Esophagus squamous epithelium (tissue), 5 donors: ENCODE measurements around the gene SMIM41. TPM values are rescaled to one million over a fixed set of nuclear protein-coding genes. Genes with fewer than 3 reads are reported as not detected.

Experiments used
- DNase-seq: peaks from one replicate; lab custom pipeline; 2025; lab: John Stamatoyannopoulos, UW
- H3K27ac ChIP-seq, 4 donors: fragments of 200-600 bp; sonication (generic); one replicate each; pipeline ENCODE4 v1.5.1; 2016 to 2019; ENCODE audit warnings: mild to moderate bottlenecking in 1 of 4
- H3K27me3 ChIP-seq, 4 donors: fragments of 200-600 bp; sonication (generic); 1 replicate in 3 of 4; 2 replicates in 1 of 4; pipeline versions ENCODE4 v1.5.1 to v1.6.0; 2017 to 2021; ENCODE audit warnings: antibody characterized with exemption in 1 of 4
- H3K36me3 ChIP-seq, 3 donors: fragments of 200-600 bp; sonication (generic); one replicate each; pipeline ENCODE4 v1.5.1; 2016 to 2019
- H3K4me1 ChIP-seq, 3 donors: fragments of 200-600 bp; sonication (generic); one replicate each; pipeline ENCODE4 v1.5.1; 2017 to 2019
- H3K4me3 ChIP-seq, 4 donors: fragments of 200-600 bp; sonication (generic); 1 replicate in 3 of 4; 2 replicates in 1 of 4; pipeline ENCODE4 v1.5.1; 2016 to 2019; ENCODE audit warnings: mild to moderate bottlenecking in 2 of 4, moderate library complexity in 1 of 4
- H3K9me3 ChIP-seq, 3 donors: fragments of 200-600 bp; sonication (generic); one replicate each; pipeline ENCODE4 v1.5.1; 2016 to 2019
- POLR2A ChIP-seq, 4 donors: fragments of 450-650 bp; IDR thresholded peaks; one replicate each; pipeline ENCODE4 v1.6.1; 2017; ENCODE audit warnings: antibody characterized with exemption in 4 of 4, mild to moderate bottlenecking in 4 of 4, moderate library complexity in 3 of 4
- WGBS, 2 donors: methylation state at CpG; one replicate each; pipeline ENCODE4 v1.1.5; 2018; 5-methylcytosine and 5-hydroxymethylcytosine counted together
- intact Hi-C: fragments of 100-400 bp; cut with DNase I; formaldehyde crosslinking; loops from one replicate; pipeline ENCODE4 v1.15.0; 2022
- total RNA-seq, 4 donors: library from RNA; depleted of rRNA; stranded (reverse); fragments of >200 nt; gene quantifications; one replicate each; pipeline ENCODE4 v1.1.0, GENCODE V29; 2016
- TF ChIP-seq, protein P1 (sequence below), 6 experiments: fragments of 450-650 bp in 4 of 6; fragments of 200-600 bp in 2 of 6; sonication (generic) in 2 of 6; IDR thresholded peaks; one replicate each; pipeline ENCODE4 v1.5.1; 2016 to 2019; ENCODE audit warnings: antibody characterized with exemption in 6 of 6, mild to moderate bottlenecking in 4 of 6, moderate library complexity in 4 of 6
- donor health status: DM: yes; HTN: yes; CAD: no.

SMIM41 gene
- total RNA-seq, 4 donors from 2014 or later = 0.50 to 5.7 (median 1.8) TPM; not detected in 1

DNA sequence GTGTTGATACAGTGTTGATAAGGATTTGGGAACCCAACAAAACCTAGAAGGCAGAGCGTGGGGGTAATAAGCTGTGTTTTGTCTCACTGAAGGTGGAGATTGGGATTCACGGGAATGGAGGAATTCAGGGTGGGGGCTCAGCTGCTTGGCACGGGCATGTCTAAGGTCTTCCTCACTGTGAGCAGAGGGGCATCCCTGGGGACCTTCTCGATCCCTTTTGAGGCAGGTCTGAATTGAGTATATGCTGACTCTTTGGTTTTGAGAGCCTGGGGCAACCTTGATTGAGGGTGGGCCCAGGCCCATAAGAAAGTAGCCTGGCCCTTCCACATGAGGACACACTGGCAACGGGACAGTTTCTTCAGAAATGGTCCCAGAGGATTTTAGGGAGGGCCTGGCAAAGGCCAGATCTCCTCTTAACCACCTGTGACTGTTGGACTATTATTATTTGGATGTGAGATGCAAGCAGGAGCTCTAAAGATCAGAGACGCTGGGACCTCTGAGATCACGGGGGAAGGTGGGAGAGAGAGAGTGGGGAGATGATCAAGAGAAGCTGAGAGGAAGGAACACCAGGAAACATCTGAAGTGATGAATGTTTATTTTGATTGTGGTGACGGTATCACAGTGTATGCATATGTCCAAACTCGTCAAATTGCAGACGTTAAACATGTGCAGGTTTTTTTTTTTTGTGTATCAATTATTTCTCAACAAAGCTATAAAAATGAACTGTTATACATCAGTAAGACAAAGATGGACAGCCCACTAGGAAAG lies 48.4 kb downstream of the SMIM41 start:
- H3K36me3 ChIP-seq = no peaks in the 10 kb centered on the region
- intact Hi-C loops = no loop called here
- TF ChIP-seq POLR2A (IDR thresholded peaks at IDR 0.05) = no peak
- TF ChIP-seq, protein P1, sequence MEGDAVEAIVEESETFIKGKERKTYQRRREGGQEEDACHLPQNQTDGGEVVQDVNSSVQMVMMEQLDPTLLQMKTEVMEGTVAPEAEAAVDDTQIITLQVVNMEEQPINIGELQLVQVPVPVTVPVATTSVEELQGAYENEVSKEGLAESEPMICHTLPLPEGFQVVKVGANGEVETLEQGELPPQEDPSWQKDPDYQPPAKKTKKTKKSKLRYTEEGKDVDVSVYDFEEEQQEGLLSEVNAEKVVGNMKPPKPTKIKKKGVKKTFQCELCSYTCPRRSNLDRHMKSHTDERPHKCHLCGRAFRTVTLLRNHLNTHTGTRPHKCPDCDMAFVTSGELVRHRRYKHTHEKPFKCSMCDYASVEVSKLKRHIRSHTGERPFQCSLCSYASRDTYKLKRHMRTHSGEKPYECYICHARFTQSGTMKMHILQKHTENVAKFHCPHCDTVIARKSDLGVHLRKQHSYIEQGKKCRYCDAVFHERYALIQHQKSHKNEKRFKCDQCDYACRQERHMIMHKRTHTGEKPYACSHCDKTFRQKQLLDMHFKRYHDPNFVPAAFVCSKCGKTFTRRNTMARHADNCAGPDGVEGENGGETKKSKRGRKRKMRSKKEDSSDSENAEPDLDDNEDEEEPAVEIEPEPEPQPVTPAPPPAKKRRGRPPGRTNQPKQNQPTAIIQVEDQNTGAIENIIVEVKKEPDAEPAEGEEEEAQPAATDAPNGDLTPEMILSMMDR (IDR thresholded peaks at IDR 0.05) = no peak
- peaks cover 6 to 30% (median 9%) of the 10 kb centered on the region in 3 donors for H3K4me1 ChIP-seq
- DNase-seq = no peak
- WGBS, 2 donors = 58 to 60% methylated on average over 10 of the region's 10 CpGs
- H3K9me3 ChIP-seq = no peaks in the 10 kb centered on the region
- H3K27ac ChIP-seq = peak overlapping the region in 2 of 4 donors; percentile 25 to 28
- peaks cover 0 to 14% (median 0%) of the 10 kb centered on the region in 4 donors for H3K27me3 ChIP-seq
- H3K4me3 ChIP-seq = no peak overlapping the region

DNA sequence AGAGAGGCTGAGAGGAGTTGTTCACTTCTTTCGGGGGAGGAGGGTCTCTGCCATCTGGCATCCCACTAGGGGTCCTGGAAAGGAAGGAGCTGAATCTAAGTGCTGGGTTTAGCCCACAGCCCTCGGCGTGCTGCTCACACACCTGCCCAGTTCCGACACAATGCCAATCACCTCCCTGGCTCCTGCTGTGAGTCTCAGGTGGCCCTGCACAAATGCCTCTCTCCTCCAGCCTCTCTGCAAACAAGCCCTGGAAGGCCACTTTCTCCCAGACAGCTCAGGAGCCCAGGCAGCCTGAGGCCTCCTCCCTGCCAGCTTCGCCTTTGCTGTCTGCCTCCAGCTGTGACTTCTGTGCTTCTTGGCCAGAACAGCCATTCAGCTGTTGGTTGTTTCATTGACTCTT lies 51.2 kb downstream of the SMIM41 start:
- Histone ChIP-seq H3K4me1 (peaks cover 7 to 33% (median 8%) of the 10 kb centered on the region in 3 donors), H3K27me3 (no peaks in the 10 kb centered on the region), H3K36me3 (no peaks in the 10 kb centered on the region), H3K9me3 (no peaks in the 10 kb centered on the region), H3K27ac (no peak overlapping the region), H3K4me3 (no peak overlapping the region)
- no peak for DNase-seq
- WGBS, 2 donors = 76% methylated on average over 5 of the region's 5 CpGs
- TF ChIP-seq POLR2A (IDR thresholded peaks at IDR 0.05) = no peak
- TF ChIP-seq, protein P1 (IDR thresholded peaks at IDR 0.05) = no peak
- intact Hi-C loops = no loop called here

DNA sequence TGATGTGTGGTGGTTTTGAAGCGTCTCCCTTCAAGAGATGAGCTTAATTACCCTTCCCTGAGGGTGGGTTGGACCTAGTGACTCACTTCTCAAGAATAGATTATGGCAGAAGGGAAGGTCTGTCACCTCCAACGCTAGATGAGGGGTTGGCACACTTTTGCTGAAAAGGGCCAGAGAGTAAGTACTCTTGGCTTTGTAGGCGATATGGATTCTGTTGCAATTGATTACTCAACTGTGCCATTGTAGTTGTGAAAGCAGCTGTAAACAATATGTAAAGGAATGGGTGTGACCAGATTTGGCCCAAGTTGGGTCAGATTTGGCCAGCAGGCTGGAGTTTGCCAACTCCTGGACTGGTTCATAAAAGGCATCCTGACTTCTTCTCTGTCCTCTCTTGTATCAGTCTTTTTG lies 53.3 kb downstream of the SMIM41 start:
- peaks cover 4 to 20% (median 7%) of the 10 kb centered on the region in 3 donors for H3K4me1 ChIP-seq
- H3K9me3 ChIP-seq = no peaks in the 10 kb centered on the region
- peaks cover 0 to 3% (median 0%) of the 10 kb centered on the region in 4 donors for H3K27me3 ChIP-seq
- no peaks in the 10 kb centered on the region for H3K36me3 ChIP-seq
- DNase-seq = no peak
- TF ChIP-seq, protein P1 (IDR thresholded peaks at IDR 0.05) = no peak
- TF ChIP-seq POLR2A (IDR thresholded peaks at IDR 0.05) = no peak
- intact Hi-C loops = no loop called here
- H3K4me3 ChIP-seq = no peak overlapping the region
- 24% methylated on average over 3 of the region's 3 CpGs for WGBS, 2 donors
- peak overlapping the region in 1 of 4 donors; percentile 25 for H3K27ac ChIP-seq

DNA sequence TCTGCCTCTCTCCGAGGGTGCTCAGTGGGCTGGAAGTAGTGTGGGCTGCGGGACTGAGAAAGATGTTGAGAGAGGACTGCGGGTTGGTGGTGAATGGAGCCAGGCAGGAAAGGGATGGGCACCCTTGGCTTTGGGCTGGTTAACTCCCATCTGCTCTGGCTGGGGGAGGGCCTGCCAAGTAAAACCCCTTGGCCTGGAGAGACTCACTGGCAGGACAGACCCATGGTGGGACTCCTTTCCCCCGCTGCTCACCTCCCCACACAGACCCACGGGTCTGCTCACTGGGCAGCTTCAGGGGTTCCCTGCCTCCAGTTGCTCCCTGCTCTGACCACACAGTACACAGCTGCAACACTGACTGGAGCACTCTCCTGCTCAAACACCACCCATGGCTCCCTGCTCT lies 58.2 kb downstream of the SMIM41 start:
- no peaks in the 10 kb centered on the region for H3K36me3 ChIP-seq
- H3K4me3 ChIP-seq = no peak overlapping the region
- no peak overlapping the region for H3K27ac ChIP-seq
- peaks cover 0 to 5% (median 0%) of the 10 kb centered on the region in 4 donors for H3K27me3 ChIP-seq
- TF ChIP-seq POLR2A (IDR thresholded peaks at IDR 0.05) = no peak
- TF ChIP-seq, protein P1 (IDR thresholded peaks at IDR 0.05) = no peak
- no peak for DNase-seq
- intact Hi-C loops = no loop called here
- 86% methylated on average over 2 of the region's 5 CpGs; no CpG with 5 or more reads in 1 of the 2 donors for WGBS, 2 donors
- H3K4me1 ChIP-seq = peaks cover 2 to 45% (median 3%) of the 10 kb centered on the region in 3 donors
- H3K9me3 ChIP-seq = no peaks in the 10 kb centered on the region

DNA sequence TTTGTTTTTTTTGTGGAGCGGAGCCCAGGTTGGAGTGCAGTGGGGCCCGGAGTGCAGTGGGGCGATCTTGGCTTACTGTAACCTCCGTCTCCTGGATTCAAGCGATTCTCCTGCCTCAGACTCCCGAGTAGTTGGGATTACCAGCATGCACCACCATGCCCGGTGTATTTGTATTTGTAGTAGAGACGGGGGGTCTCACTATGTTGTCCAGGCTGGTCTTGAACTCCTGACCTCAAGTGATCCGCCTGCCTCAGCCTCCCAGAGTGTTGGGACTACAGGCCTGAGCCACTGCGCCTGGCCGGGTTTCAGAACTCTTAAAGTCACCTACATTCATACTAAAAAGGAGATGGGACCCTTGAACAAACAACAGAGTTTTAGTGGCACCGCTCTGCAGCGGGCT lies 59.6 kb downstream of the SMIM41 start:
- Histone ChIP-seq H3K27ac (peak overlapping the region in 3 of 4 donors; percentile 25 to 99 (median 40)), H3K36me3 (no peaks in the 10 kb centered on the region), H3K4me1 (peaks cover 7 to 46% (median 9%) of the 10 kb centered on the region in 3 donors), H3K27me3 (peaks cover 0 to 5% (median 0%) of the 10 kb centered on the region in 4 donors), H3K4me3 (no peak overlapping the region), H3K9me3 (no peaks in the 10 kb centered on the region)
- no peak for DNase-seq
- intact Hi-C loops = no loop called here
- 75 to 78% methylated on average over 12 of the region's 13 CpGs for WGBS, 2 donors
- TF ChIP-seq POLR2A (IDR thresholded peaks at IDR 0.05) = no peak
